Endothelial cell of umbilical vein (primary cell): ENCODE results near the gene INTS14. TPM values are rescaled to one million over a fixed set of nuclear protein-coding genes. Genes with fewer than 3 reads are reported as not detected.

Experiments
- BruUV-seq: library from RNA; stranded (reverse); fragments of 400-500 nt; replicated peaks from 2 replicates; lab custom pipeline; 2021; lab: Mats Ljungman, UMichigan
- CTCF ChIA-PET: fragments of 300-600, 350-600 bp; sonication (Branson Sonifier 250); formaldehyde crosslinking; loops from one replicate; lab custom pipeline; 2021; ENCODE audit warnings: antibody characterized with exemption, inconsistent platforms; lab: Charles Lee
- POLR2A ChIA-PET: fragments of 300-600, 350-600 bp; sonication (Branson Sonifier 250); formaldehyde crosslinking; loops from one replicate; lab custom pipeline; 2021; ENCODE audit warnings: antibody characterized with exemption, inconsistent platforms; lab: Charles Lee
- DNase-seq: peaks from one replicate; pipeline ENCODE4 v3.0.0-alpha.2; 2011; ENCODE audit warnings: low read depth, low spot score
- FAIRE-seq: peaks from 2 replicates; lab custom pipeline; 2011; peaks lifted over from hg19 to GRCh38; lab: Jason Lieb, UNC
- H2AFZ ChIP-seq: 2 replicates; pipeline ENCODE4 v1.6.0; 2012; ENCODE audit warnings: low read depth, low read length, control low read depth, inconsistent platforms
- H3K27ac ChIP-seq: 2 replicates; pipeline ENCODE4 v1.5.1; 2011; ENCODE audit warnings: low read depth, mild to moderate bottlenecking, control low read depth, low read length, moderate library complexity; ENCODE audit not compliant: insufficient read depth
- H3K27me3 ChIP-seq, 2 experiments: 2 replicates each; pipeline versions ENCODE4 v1.6.0 to v1.6.1; 2011; ENCODE audit warnings: low read length in 2 of 2, mixed read lengths in 1 of 2; ENCODE audit not compliant: control insufficient read depth in 2 of 2, insufficient read depth in 2 of 2
- H3K36me3 ChIP-seq, 2 experiments: 2 replicates in 1 of 2; 3 replicates in 1 of 2; pipeline ENCODE4 v1.5.1; 2011; ENCODE audit warnings: low read length in 2 of 2, mild to moderate bottlenecking in 1 of 2, moderate library complexity in 1 of 2; ENCODE audit not compliant: control insufficient read depth in 2 of 2, insufficient read depth in 2 of 2; ENCODE audit errors: extremely low read depth in 1 of 2
- H3K4me1 ChIP-seq: 3 replicates; pipeline ENCODE4 v1.5.1; 2011; ENCODE audit warnings: mild to moderate bottlenecking, low read length; ENCODE audit not compliant: control insufficient read depth, insufficient read depth; ENCODE audit errors: extremely low read depth
- H3K4me2 ChIP-seq: 2 replicates; pipeline ENCODE4 v1.6.1; 2011; ENCODE audit warnings: low read length, control low read depth, mixed read lengths; ENCODE audit not compliant: insufficient read depth
- H3K4me3 ChIP-seq, 3 experiments: fragments of 200-600 bp in 1 of 3; sonication (generic), shearing (Covaris generic) in 1 of 3; replicated peaks in 1 of 3; 2 replicates each; pipeline ENCODE4 v1.5.1; 2011 to 2016; ENCODE audit warnings: control low read depth in 3 of 3, low read length in 3 of 3, mild to moderate bottlenecking in 2 of 3, inconsistent platforms in 1 of 3, low read depth in 1 of 3, moderate library complexity in 1 of 3; ENCODE audit not compliant: insufficient read depth in 1 of 3
- H3K79me2 ChIP-seq: 2 replicates; pipeline ENCODE4 v1.6.0; 2012; ENCODE audit warnings: low read length, inconsistent platforms; ENCODE audit not compliant: control insufficient read depth, insufficient read depth
- H3K9ac ChIP-seq: replicated peaks from 2 replicates; pipeline ENCODE3; 2011; ENCODE audit warnings: low read length, control low read depth; ENCODE audit not compliant: insufficient read depth; ENCODE audit errors: extremely low read depth
- H3K9me1 ChIP-seq: replicated peaks from 3 replicates; pipeline ENCODE4 v1.6.0; 2011; ENCODE audit warnings: mild to moderate bottlenecking, low read length; ENCODE audit not compliant: control insufficient read depth, insufficient read depth; ENCODE audit errors: extremely low read depth
- H3K9me3 ChIP-seq: replicated peaks from 2 replicates; pipeline ENCODE4 v1.5.1; 2012; ENCODE audit warnings: low read length, inconsistent platforms; ENCODE audit not compliant: control insufficient read depth, insufficient read depth
- H4K20me1 ChIP-seq: replicated peaks from 2 replicates; pipeline ENCODE3; 2011; ENCODE audit warnings: mild to moderate bottlenecking, low read length; ENCODE audit not compliant: control insufficient read depth, insufficient read depth; ENCODE audit errors: extremely low read depth
- CTCF ChIP-seq, 2 donors: IDR thresholded peaks; 1 replicate in 1 of 2; 2 replicates in 1 of 2; pipeline ENCODE4 v1.5.1; 2011; ENCODE audit warnings: low read length in 2 of 2, mild to moderate bottlenecking in 2 of 2, moderate library complexity in 2 of 2, control low read depth in 1 of 2, inconsistent platforms in 1 of 2, low read depth in 1 of 2; ENCODE audit not compliant: insufficient read depth in 1 of 2; ENCODE audit errors: extremely low read depth in 1 of 2
- EZH2 ChIP-seq: IDR thresholded peaks from 2 replicates; pipeline ENCODE4 v1.6.1; 2012; ENCODE audit warnings: borderline replicate concordance, low read depth, mild to moderate bottlenecking, moderate library complexity, low read length, inconsistent platforms; ENCODE audit not compliant: severe bottlenecking
- FOS ChIP-seq: IDR thresholded peaks from 2 replicates; pipeline ENCODE4 v1.6.1; 2011; ENCODE audit warnings: mild to moderate bottlenecking, low read length, moderate library complexity, borderline replicate concordance; ENCODE audit not compliant: insufficient read depth
- GATA2 ChIP-seq: IDR thresholded peaks from 2 replicates; pipeline ENCODE4 v1.7.0; 2011; ENCODE audit warnings: low read depth, mild to moderate bottlenecking, moderate library complexity, mixed read lengths, low read length; ENCODE audit not compliant: insufficient read length, insufficient read depth
- JUN ChIP-seq: IDR thresholded peaks from 2 replicates; pipeline ENCODE4 v1.6.1; 2011; ENCODE audit warnings: borderline replicate concordance, low read depth; ENCODE audit not compliant: insufficient read length, insufficient read depth
- MAX ChIP-seq: IDR thresholded peaks from 2 replicates; pipeline ENCODE4 v1.6.1; 2011; ENCODE audit not compliant: insufficient read depth, insufficient read length
- MYC ChIP-seq: IDR thresholded peaks from one replicate; pipeline ENCODE4 v1.6.1; 2011; ENCODE audit warnings: mild to moderate bottlenecking, low read depth, low read length
- POLR2A ChIP-seq: IDR thresholded peaks from 2 replicates; pipeline ENCODE4 v1.6.1; 2012; ENCODE audit warnings: low read depth, mild to moderate bottlenecking, control low read depth, low read length
- POLR2AphosphoS5 ChIP-seq: IDR thresholded peaks from 2 replicates; pipeline ENCODE4 v1.6.1; 2012; ENCODE audit warnings: low read depth, mild to moderate bottlenecking, control low read depth, low read length, moderate library complexity; ENCODE audit not compliant: insufficient read depth
- dilution Hi-C: fragments of 300-500 bp; cut with MboI; formaldehyde crosslinking; loops from one replicate; pipeline ENCODE4 v1.15.0; 2019; ENCODE audit warnings: low sequenced_read_pairs; ENCODE audit not compliant: extremely low pct_ligation_motif_present
- intact Hi-C: fragments of 100-400 bp; cut with micrococcal nuclease; formaldehyde crosslinking; loops from one replicate; pipeline ENCODE4 v1.10.0; 2022
- polyA plus RNA-seq, 4 experiments: library from polyadenylated mRNA; depleted of rRNA in 3 of 4; stranded (reverse) in 3 of 4; unstranded in 1 of 4; fragments of >200 nt; gene quantifications; 2 replicates each; pipeline versions ENCODE4 v1.2.1 to v1.2.3, GENCODE V29; 2011 to 2012; ENCODE audit warnings: missing spikeins in 1 of 4
- total RNA-seq: library from RNA; stranded (reverse); gene quantifications from 2 replicates; pipeline ENCODE4 v1.2.3, GENCODE V29; 2021

The INTS14 gene
- total and polyA plus RNA-seq, 2 donors (not counting 3 experiments of a cell fraction or from before 2014, with no cell fraction given) = 41.7 to 52.6 TPM

DNA sequence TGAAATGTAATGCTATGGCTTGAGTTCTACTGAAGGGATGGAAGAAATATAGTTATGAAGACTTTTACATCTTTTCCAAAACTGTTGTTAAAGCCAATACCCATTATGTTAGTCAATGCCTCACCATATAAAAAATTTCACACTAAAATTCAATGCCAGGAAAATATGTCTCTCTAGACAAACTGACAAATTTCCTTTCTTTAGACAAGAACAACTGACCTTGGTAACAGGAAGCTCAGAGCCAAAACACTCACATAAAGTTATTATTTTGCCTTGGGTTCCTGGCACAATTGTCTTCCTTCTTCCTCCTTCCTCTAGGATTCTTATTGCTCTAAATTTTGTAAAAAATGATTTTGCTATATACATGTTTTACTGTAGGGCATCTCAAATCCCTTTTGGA lies 26.7 kb downstream of the INTS14 start:
- H3K9me1 ChIP-seq = no peaks in the 10 kb centered on the region
- intact Hi-C loops (no loop called here), dilution Hi-C loops (no loop called here)
- FAIRE-seq = peak; percentile 79
- POLR2A ChIA-PET = no interaction called here
- no peak overlapping the region for H3K4me3 ChIP-seq
- DNase-seq = peak; percentile 75
- H3K27ac ChIP-seq = peak overlapping the region; percentile 44
- peak overlapping the region; percentile 27 for H3K9ac ChIP-seq
- peak overlapping the region; percentile 64 for H3K4me2 ChIP-seq
- no peak overlapping the region for H2AFZ ChIP-seq
- no peak for TF ChIP-seq MAX
- TF ChIP-seq POLR2A = no peak
- TF ChIP-seq CTCF (IDR thresholded peaks at IDR 0.05; ENCODE audit: extremely low read depth in 1 of 2, insufficient read depth in 1 of 2, low read depth in 1 of 2, low read length in 2 of 2) = no peak
- TF ChIP-seq GATA2 = no peak
- no peak for TF ChIP-seq JUN
- TF ChIP-seq FOS = no peak
- no peak for TF ChIP-seq MYC
- TF ChIP-seq POLR2AphosphoS5 = no peak
- no peak for TF ChIP-seq EZH2
- CTCF ChIA-PET = interaction anchor here (1.0 to 1.3 kb wide), 2 partner anchors 10 to 18 kb away, joined by 3 to 5 read pairs; no protein-coding TSS in a partner anchor
- H3K9me3 ChIP-seq = no peaks in the 10 kb centered on the region
- H4K20me1 ChIP-seq = no peaks in the 10 kb centered on the region
- no peaks in the 10 kb centered on the region for H3K79me2 ChIP-seq
- peaks cover 7 to 8% of the 10 kb centered on the region in 2 experiments for H3K36me3 ChIP-seq
- no peaks in the 10 kb centered on the region for H3K27me3 ChIP-seq
- no TSS peak for BruUV-seq
- H3K4me1 ChIP-seq = peaks cover 33% of the 10 kb centered on the region
